Activated CD8-positive, alpha-beta memory T cell treated with anti-CD3 and anti-CD28 coated beads, Interleukin-2, amount 50 U/mL, for 24 hours (primary cell): ENCODE data around the gene INF2.

Experiments used
- DNase-seq: peaks from one replicate; pipeline ENCODE4 v3.0.0-alpha.2; 2020; ENCODE audit errors: extremely low read depth

INF2 gene

GRCh38 chr14:104702673-104703072, 13.3 kb downstream of the INF2 start:
- DNase-seq = no peak

DNA sequence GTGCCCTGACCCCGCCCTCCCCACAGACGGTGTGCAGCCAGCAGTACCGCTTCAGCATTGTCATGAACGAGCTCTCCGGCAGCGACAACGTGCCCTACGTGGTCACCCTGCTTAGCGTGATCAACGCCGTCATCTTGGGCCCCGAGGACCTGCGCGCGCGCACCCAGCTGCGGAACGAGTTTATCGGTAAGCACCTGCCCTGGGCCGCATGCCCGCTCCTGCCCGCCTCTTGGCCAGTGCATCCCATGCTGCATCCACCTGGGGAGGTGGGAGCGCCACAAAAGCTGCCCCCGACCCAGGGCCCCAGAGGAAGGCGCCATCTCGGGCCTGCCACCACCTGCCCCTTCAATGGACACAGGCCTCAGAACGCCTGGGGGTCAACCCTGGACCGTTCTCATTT, 13.9 kb downstream of the INF2 start:
- no peak for DNase-seq

GRCh38 chr14:104704252-104704651, 14.8 kb downstream of the INF2 start:
- no peak for DNase-seq

DNA sequence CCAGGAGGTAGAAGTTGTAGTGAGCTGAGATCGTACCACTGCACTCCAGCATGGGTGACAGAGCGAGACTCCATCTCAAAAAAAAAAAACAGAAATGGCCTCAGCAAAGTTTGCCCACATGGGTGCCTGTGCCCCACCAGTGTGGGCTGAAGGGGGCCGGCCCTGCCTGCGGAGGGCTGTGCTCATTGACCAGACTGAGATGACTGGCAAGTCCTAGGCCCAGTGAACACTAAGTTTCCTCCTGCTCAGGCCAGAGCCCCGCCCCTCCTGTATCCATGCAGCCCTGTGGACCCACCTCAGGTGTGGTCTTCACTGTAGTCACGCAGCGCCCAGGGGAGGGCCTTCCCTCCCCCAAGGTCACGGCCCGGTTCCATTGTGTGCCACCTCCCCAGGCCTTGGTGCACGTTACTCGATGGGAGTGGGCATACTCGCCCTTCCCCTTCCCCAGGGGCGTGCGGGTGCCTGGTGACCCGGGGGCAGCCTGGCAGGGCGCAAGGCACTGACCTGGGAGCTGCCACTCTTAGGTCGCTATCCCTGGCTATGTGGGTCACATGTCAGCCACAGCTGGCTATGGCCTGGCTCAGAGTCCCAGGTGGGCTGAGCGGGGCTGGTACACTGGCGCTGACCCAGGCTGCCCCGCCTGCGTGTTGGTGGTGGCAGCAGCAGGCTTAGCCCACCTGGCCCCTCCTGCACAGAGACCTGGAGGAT, 16.1 kb downstream of the INF2 start:
- no peak for DNase-seq

GRCh38 chr14:104706733-104707607, 17.6 kb downstream of the INF2 start:
- DNase-seq = no peak

DNA sequence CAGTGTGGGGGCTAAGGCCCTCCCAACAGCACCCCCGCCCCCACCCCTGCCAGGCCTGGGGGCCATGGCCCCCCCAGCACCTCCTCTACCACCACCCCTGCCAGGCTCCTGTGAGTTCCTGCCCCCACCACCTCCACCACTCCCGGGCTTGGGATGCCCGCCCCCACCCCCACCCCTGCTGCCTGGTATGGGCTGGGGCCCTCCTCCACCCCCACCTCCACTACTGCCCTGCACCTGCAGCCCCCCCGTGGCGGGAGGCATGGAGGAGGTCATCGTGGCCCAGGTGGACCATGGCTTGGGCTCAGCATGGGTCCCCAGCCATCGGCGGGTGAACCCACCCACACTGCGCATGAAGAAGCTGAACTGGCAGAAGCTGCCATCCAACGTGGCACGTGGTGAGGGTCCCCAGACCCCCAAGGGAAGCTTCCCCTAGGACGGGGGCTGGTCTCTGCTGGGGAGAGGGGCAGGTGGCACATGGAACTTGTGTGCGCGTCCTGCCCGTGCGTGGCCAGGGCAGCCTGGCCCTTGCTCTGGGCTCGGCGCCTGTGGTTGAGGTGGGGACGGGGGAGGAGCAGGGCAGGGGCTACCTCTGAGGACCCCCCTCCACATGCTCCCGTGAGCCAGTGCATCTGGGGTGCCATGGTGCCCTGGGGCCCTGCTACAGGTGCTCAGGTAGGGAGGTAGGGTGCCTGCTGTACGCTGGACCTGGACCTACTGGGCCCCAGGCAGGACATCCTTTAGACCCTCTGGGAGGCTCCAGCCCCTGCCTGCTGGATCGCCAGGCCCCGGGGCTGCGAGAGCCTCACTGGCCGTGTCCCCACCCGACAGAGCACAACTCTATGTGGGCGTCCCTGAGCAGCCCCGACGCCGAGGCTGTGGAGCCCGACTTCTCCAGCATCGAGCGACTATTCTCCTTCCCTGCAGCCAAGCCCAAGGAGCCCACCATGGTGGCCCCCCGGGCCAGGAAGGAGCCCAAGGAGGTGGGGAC, 18.5 kb downstream of the INF2 start:
- DNase-seq = no peak

GRCh38 chr14:104708606-104709268, 19.3 kb downstream of the INF2 start:
- peak; percentile 40 for DNase-seq

- no peak for DNase-seq
Measured at GRCh38 chr14:104709387-104710039, 20.1 kb downstream of the INF2 start.

- no peak for DNase-seq
Measured at GRCh38 chr14:104710071-104710735, 20.8 kb downstream of the INF2 start.

- DNase-seq = no peak
Measured at GRCh38 chr14:104712881-104713734, 23.7 kb downstream of the INF2 start.

GRCh38 chr14:104714066-104714465, 24.6 kb downstream of the INF2 start:
- DNase-seq = no peak

DNA sequence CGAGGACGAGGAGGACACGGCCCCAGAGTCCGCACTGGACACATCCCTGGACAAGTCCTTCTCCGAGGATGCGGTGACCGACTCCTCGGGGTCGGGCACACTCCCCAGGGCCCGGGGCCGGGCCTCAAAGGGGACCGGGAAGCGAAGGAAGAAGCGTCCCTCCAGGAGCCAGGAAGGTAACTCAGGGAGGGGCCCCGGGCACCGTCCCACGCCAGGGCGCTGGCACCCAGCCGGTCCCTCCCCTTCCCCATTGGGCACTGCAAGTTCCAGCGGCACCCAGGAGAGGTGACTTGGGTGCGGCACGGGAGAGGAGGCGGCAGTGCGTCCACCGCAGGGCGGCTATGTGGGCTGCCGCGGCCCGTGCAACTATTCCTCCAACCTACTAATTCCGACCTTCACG, 25.3 kb downstream of the INF2 start:
- DNase-seq = no peak

DNA sequence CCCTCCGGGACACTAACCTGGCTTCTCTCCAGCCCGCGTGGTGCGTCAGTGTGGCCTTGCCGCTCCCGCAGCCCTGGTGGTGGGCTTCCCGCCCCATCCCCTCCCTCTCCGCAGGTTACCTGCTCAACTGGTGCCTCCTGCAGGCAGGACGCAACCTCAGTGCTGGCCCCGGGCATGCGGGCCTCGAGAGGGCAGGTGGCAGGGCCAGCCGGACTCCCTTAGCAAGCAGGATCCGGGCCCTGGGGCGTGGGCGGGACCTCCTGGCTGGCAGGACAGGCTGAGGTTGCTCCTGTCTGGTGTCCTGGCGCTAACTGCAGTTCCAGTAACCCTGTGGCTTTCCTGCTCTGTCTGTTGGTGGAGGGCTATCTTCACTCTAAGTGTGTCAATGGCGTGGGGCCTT, 26.0 kb downstream of the INF2 start:
- DNase-seq = no peak

- no peak for DNase-seq
Measured at GRCh38 chr14:104715871-104716270, 26.5 kb downstream of the INF2 start.

GRCh38 chr14:104717137-104717536, 27.7 kb downstream of the INF2 start:
- no peak for DNase-seq

GRCh38 chr14:104717646-104718045, 28.2 kb downstream of the INF2 start:
- DNase-seq = no peak

GRCh38 chr14:104718147-104718546, 28.7 kb downstream of the INF2 start:
- no peak for DNase-seq

DNA sequence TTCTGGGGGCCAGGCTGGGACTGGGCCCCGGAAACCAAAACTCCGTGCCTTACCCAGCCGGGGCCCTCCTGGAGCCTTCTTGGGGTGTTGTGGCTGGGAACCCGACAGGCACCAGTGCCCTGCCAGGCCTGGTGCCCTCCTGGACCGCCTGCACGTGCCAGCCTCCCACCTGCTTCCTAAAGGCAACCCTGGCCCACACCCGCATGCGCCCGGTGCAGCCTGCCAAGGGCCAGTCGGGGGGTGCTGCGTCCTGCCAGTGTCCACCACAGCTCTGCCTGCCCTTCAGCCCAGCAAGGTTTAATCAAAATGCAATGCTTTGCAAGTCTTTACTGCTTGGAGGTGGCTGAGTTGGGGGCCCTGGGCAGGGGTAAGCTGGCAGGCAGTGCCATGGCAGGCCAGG, 29.5 kb downstream of the INF2 start:
- no peak for DNase-seq

DNA sequence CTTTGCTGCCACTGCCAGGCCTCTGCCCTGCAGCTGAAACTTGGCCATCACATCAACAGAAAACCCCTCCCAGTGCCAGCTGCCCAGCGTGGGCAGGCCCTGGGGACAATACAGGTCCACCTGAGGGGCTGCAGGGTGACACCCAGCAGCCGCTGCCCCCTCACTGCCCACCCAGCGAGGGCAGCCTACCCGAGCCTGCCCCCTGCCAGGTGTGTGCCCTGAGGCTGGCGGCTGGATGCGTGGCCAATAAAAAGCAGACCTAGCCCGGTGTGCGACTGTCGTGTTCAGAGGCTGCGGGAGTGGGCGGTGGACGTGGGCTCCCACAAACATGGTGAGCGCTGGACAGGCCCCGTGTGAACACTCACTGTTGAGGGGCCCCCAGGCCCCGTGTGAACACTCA, 29.9 kb downstream of the INF2 start:
- no peak for DNase-seq
